ENCODE measurements around the gene NOS3.
"Not testable (repeated sequence)": the region's sequence is repeated elsewhere in the genome, so short reads cannot be mapped to it uniquely, and the experiment has no call there.

NOS3 gene

GRCh38 chr7:151040616-151041375 lies 50.0 kb downstream of the NOS3 start:
- TF ChIP-seq CTCF (IDR thresholded peaks at IDR 0.05; ENCODE audit: low read depth, low read length), result no peak
- no peaks in the 10 kb centered on the region for H3K79me2 ChIP-seq (ENCODE audit: low read length)
- no peak overlapping the region for H3K4me3 ChIP-seq (ENCODE audit: low read length)
- no peak overlapping the region for H3K27ac ChIP-seq (ENCODE audit: low read length)
- no peaks in the 10 kb centered on the region for H3K4me1 ChIP-seq (ENCODE audit: low read length)
- no peak overlapping the region for H2AFZ ChIP-seq (ENCODE audit: low read depth, low read length)
- no peaks in the 10 kb centered on the region for H4K20me1 ChIP-seq (ENCODE audit: insufficient read depth, low read length)
- H3K9ac ChIP-seq (ENCODE audit: low read length), result no peak overlapping the region
- no peaks in the 10 kb centered on the region for H3K9me3 ChIP-seq (ENCODE audit: insufficient read depth, low read length)
- no peaks in the 10 kb centered on the region for H3K36me3 ChIP-seq (replicated peaks; ENCODE audit: low read depth, low read length)
- H3K4me2 ChIP-seq (ENCODE audit: low read length), result no peak overlapping the region
- no peaks in the 10 kb centered on the region for H3K27me3 ChIP-seq (ENCODE audit: low read depth, low read length)

- not testable (repeated sequence) for H3K4me3 ChIP-seq (ENCODE audit: low read length); H3K4me2 ChIP-seq (ENCODE audit: low read length); H3K79me2 ChIP-seq (ENCODE audit: low read length); H3K27me3 ChIP-seq (ENCODE audit: low read depth, low read length); H3K9ac ChIP-seq (ENCODE audit: low read length); H3K36me3 ChIP-seq (replicated peaks; ENCODE audit: low read depth, low read length); H4K20me1 ChIP-seq (ENCODE audit: insufficient read depth, low read length); H2AFZ ChIP-seq (ENCODE audit: low read depth, low read length); H3K9me3 ChIP-seq (ENCODE audit: insufficient read depth, low read length); H3K4me1 ChIP-seq (ENCODE audit: low read length); H3K27ac ChIP-seq (ENCODE audit: low read length)
These were observed 52.6 kb downstream of the NOS3 start for GRCh38 chr7:151043449-151043848.

- H3K4me1 ChIP-seq (ENCODE audit: low read length), result no peaks in the 10 kb centered on the region
- no peak overlapping the region for H3K27ac ChIP-seq (ENCODE audit: low read length)
- H3K9me3 ChIP-seq (ENCODE audit: insufficient read depth, low read length), result no peaks in the 10 kb centered on the region
- no peaks in the 10 kb centered on the region for H3K79me2 ChIP-seq (ENCODE audit: low read length)
- H3K4me3 ChIP-seq (ENCODE audit: low read length), result no peak overlapping the region
- H3K9ac ChIP-seq (ENCODE audit: low read length), result no peak overlapping the region
- no peak overlapping the region for H3K4me2 ChIP-seq (ENCODE audit: low read length)
- no peaks in the 10 kb centered on the region for H3K27me3 ChIP-seq (ENCODE audit: low read depth, low read length)
- no peaks in the 10 kb centered on the region for H4K20me1 ChIP-seq (ENCODE audit: insufficient read depth, low read length)
- H3K36me3 ChIP-seq (replicated peaks; ENCODE audit: low read depth, low read length), result no peaks in the 10 kb centered on the region
- TF ChIP-seq EZH2phosphoT487 (IDR thresholded peaks at IDR 0.05; ENCODE audit: low read depth), result no peak
- H2AFZ ChIP-seq (ENCODE audit: low read depth, low read length), result no peak overlapping the region
These were observed 53.1 kb downstream of the NOS3 start for GRCh38 chr7:151043959-151044358.

- Histone ChIP-seq H3K79me2 (ENCODE audit: low read length) (no peaks in the 10 kb centered on the region), H2AFZ (ENCODE audit: low read depth, low read length) (no peak overlapping the region), H3K4me3 (ENCODE audit: low read length) (no peak overlapping the region), H3K27ac (ENCODE audit: low read length) (no peak overlapping the region), H3K27me3 (ENCODE audit: low read depth, low read length) (no peaks in the 10 kb centered on the region), H3K4me2 (ENCODE audit: low read length) (no peak overlapping the region), H3K36me3 (replicated peaks; ENCODE audit: low read depth, low read length) (no peaks in the 10 kb centered on the region), H3K9ac (ENCODE audit: low read length) (no peak overlapping the region), H3K4me1 (ENCODE audit: low read length) (no peaks in the 10 kb centered on the region), H4K20me1 (ENCODE audit: insufficient read depth, low read length) (no peaks in the 10 kb centered on the region), H3K9me3 (ENCODE audit: insufficient read depth, low read length) (no peaks in the 10 kb centered on the region)
- no peak for TF ChIP-seq EZH2phosphoT487 (IDR thresholded peaks at IDR 0.05; ENCODE audit: low read depth)
- TF ChIP-seq CTCF (IDR thresholded peaks at IDR 0.05; ENCODE audit: low read depth, low read length), result no peak
These were observed 54.4 kb downstream of the NOS3 start for GRCh38 chr7:151045262-151045661.

GRCh38 chr7:151045967-151046366 lies 55.1 kb downstream of the NOS3 start:
- H3K27me3 ChIP-seq (ENCODE audit: low read depth, low read length), result no peaks in the 10 kb centered on the region
- H3K4me3 ChIP-seq (ENCODE audit: low read length), result no peak overlapping the region

More at GRCh38 chr7:151045967-151046366, 55.1 kb downstream of the NOS3 start:
- no peak overlapping the region for H3K9ac ChIP-seq (ENCODE audit: low read length)
- TF ChIP-seq EZH2phosphoT487 (IDR thresholded peaks at IDR 0.05; ENCODE audit: low read depth), result no peak
- no peak for TF ChIP-seq CTCF (IDR thresholded peaks at IDR 0.05; ENCODE audit: low read depth, low read length)
- no peak overlapping the region for H3K27ac ChIP-seq (ENCODE audit: low read length)
- no peaks in the 10 kb centered on the region for H4K20me1 ChIP-seq (ENCODE audit: insufficient read depth, low read length)
- no peak overlapping the region for H2AFZ ChIP-seq (ENCODE audit: low read depth, low read length)
- no peaks in the 10 kb centered on the region for H3K4me1 ChIP-seq (ENCODE audit: low read length)
- no peaks in the 10 kb centered on the region for H3K36me3 ChIP-seq (replicated peaks; ENCODE audit: low read depth, low read length)
- no peaks in the 10 kb centered on the region for H3K79me2 ChIP-seq (ENCODE audit: low read length)
- H3K9me3 ChIP-seq (ENCODE audit: insufficient read depth, low read length), result no peaks in the 10 kb centered on the region
- H3K4me2 ChIP-seq (ENCODE audit: low read length), result no peak overlapping the region

Measured in OCI-LY3 (cell line).